ENCODE results near the gene B3GAT1.

Gene B3GAT1

GRCh38 chr11:134455516-134455915, 43.5 kb upstream of the B3GAT1 start:
- no peak overlapping the region for H3K4me3 ChIP-seq (replicated peaks; ENCODE audit: low read depth, low read length)
- no peak for DNase-seq (ENCODE audit: extremely low read depth, low read depth)
- TF ChIP-seq CTCF (IDR thresholded peaks at IDR 0.05; ENCODE audit: low read depth, low read length, missing control alignments), result no peak

GRCh38 chr11:134454146-134454690, 42.2 kb upstream of the B3GAT1 start:
- no peak for DNase-seq (ENCODE audit: extremely low read depth, low read depth)

GRCh38 chr11:134453441-134453840, 41.4 kb upstream of the B3GAT1 start:
- DNase-seq (ENCODE audit: extremely low read depth, low read depth), result no peak
- TF ChIP-seq CTCF (IDR thresholded peaks at IDR 0.05; ENCODE audit: low read depth, low read length, missing control alignments), result no peak
- H3K4me3 ChIP-seq (replicated peaks; ENCODE audit: low read depth, low read length), result no peak overlapping the region

More at GRCh38 chr11:134454146-134454690, 42.2 kb upstream of the B3GAT1 start:
- TF ChIP-seq CTCF (IDR thresholded peaks at IDR 0.05; ENCODE audit: low read depth, low read length, missing control alignments), result no peak
- H3K4me3 ChIP-seq (replicated peaks; ENCODE audit: low read depth, low read length), result no peak overlapping the region

GRCh38 chr11:134452838-134453155, 40.8 kb upstream of the B3GAT1 start:
- no peak for DNase-seq (ENCODE audit: extremely low read depth, low read depth)
- no peak for TF ChIP-seq CTCF (IDR thresholded peaks at IDR 0.05; ENCODE audit: low read depth, low read length, missing control alignments)
- H3K4me3 ChIP-seq (replicated peaks; ENCODE audit: low read depth, low read length), result no peak overlapping the region

GRCh38 chr11:134452026-134452837, 40.2 kb upstream of the B3GAT1 start:
- no peak for DNase-seq (ENCODE audit: extremely low read depth, low read depth)
- TF ChIP-seq CTCF (IDR thresholded peaks at IDR 0.05; ENCODE audit: low read depth, low read length, missing control alignments), result no peak

GRCh38 chr11:134450186-134450585, 38.1 kb upstream of the B3GAT1 start:
- no peak for DNase-seq (ENCODE audit: extremely low read depth, low read depth)
- no peak overlapping the region for H3K4me3 ChIP-seq (replicated peaks; ENCODE audit: low read depth, low read length)
- no peak for TF ChIP-seq CTCF (IDR thresholded peaks at IDR 0.05; ENCODE audit: low read depth, low read length, missing control alignments)

More at GRCh38 chr11:134452026-134452837, 40.2 kb upstream of the B3GAT1 start:
- no peak overlapping the region for H3K4me3 ChIP-seq (replicated peaks; ENCODE audit: low read depth, low read length)

Measured in HFF-Myc (cell line).